H9 (cell line): Measurements from ENCODE around the gene TTC28. TPM values are rescaled to one million over a fixed set of nuclear protein-coding genes. Genes with fewer than 3 reads are reported as not detected.
"Not testable (repeated sequence)": the region's sequence is repeated elsewhere in the genome, so short reads cannot be mapped to it uniquely, and the experiment has no call there.

Experiments
- DNase-seq: peaks from one replicate; pipeline ENCODE4 v3.0.0-alpha.2; 2017
- H2AFZ ChIP-seq: one replicate; pipeline ENCODE4 v1.6.1; 2013; ENCODE audit warnings: mild to moderate bottlenecking, low read length, control low read depth, moderate library complexity
- H2AK5ac ChIP-seq: 2 replicates; pipeline ENCODE4 v1.6.1; 2013; ENCODE audit warnings: low read length, control low read depth, mixed read lengths; ENCODE audit not compliant: insufficient read length
- H2BK120ac ChIP-seq: one replicate; pipeline ENCODE4 v1.6.1; 2013; ENCODE audit warnings: low read depth, mild to moderate bottlenecking, low read length, control low read depth, inconsistent platforms; ENCODE audit not compliant: poor library complexity, severe bottlenecking
- H2BK12ac ChIP-seq: 2 replicates; pipeline ENCODE4 v1.6.1; 2013; ENCODE audit warnings: low read length, control low read depth, mixed read lengths, low read depth; ENCODE audit not compliant: insufficient read length
- H2BK15ac ChIP-seq: 2 replicates; pipeline ENCODE4 v1.6.1; 2013; ENCODE audit warnings: low read depth, low read length, control low read depth
- H2BK20ac ChIP-seq: one replicate; pipeline ENCODE4 v1.6.1; 2013; ENCODE audit warnings: low read depth, mild to moderate bottlenecking, low read length, control low read depth, inconsistent platforms; ENCODE audit not compliant: poor library complexity, severe bottlenecking
- H2BK5ac ChIP-seq: 2 replicates; pipeline ENCODE4 v1.6.1; 2013; ENCODE audit warnings: low read length, control low read depth, mixed read lengths; ENCODE audit not compliant: insufficient read length
- H3K14ac ChIP-seq: 2 replicates; pipeline ENCODE4 v1.6.1; 2013; ENCODE audit warnings: low read length, control low read depth; ENCODE audit not compliant: insufficient read depth
- H3K18ac ChIP-seq: 2 replicates; pipeline ENCODE4 v1.6.1; 2013; ENCODE audit warnings: low read depth, mild to moderate bottlenecking, mixed read lengths, low read length, control low read depth; ENCODE audit not compliant: insufficient read length
- H3K23ac ChIP-seq: 2 replicates; pipeline ENCODE4 v1.6.1; 2013; ENCODE audit warnings: low read length, control low read depth, mixed read lengths, low read depth; ENCODE audit not compliant: insufficient read length
- H3K23me2 ChIP-seq: 2 replicates; pipeline ENCODE4 v1.6.1; 2013; ENCODE audit warnings: low read depth, mild to moderate bottlenecking, mixed read lengths, low read length, control low read depth; ENCODE audit not compliant: insufficient read length, poor library complexity, severe bottlenecking
- H3K27ac ChIP-seq: 2 replicates; pipeline ENCODE4 v1.5.1; 2013; ENCODE audit warnings: low read length, control low read depth, mixed read lengths, low read depth; ENCODE audit not compliant: insufficient read length
- H3K27me3 ChIP-seq: 2 replicates; pipeline ENCODE4 v1.6.1; 2013; ENCODE audit warnings: low read length, control low read depth, inconsistent platforms; ENCODE audit not compliant: insufficient read depth
- H3K4ac ChIP-seq: 2 replicates; pipeline ENCODE4 v1.6.1; 2013; ENCODE audit warnings: low read depth, mild to moderate bottlenecking, control low read depth, inconsistent platforms, low read length, moderate library complexity
- H3K4me1 ChIP-seq: 2 replicates; pipeline ENCODE4 v1.6.1; 2013; ENCODE audit warnings: low read length, control low read depth, inconsistent platforms; ENCODE audit not compliant: insufficient read depth
- H3K4me2 ChIP-seq: 2 replicates; pipeline ENCODE4 v1.6.1; 2013; ENCODE audit warnings: low read length, control low read depth, mixed read lengths; ENCODE audit not compliant: insufficient read length, insufficient read depth
- H3K56ac ChIP-seq: 2 replicates; pipeline ENCODE4 v1.6.1; 2013; ENCODE audit warnings: low read depth, mild to moderate bottlenecking, mixed read lengths, low read length, control low read depth; ENCODE audit not compliant: insufficient read length
- H3K79me1 ChIP-seq: 2 replicates; pipeline ENCODE4 v1.6.1; 2013; ENCODE audit warnings: low read depth, mild to moderate bottlenecking, moderate library complexity, low read length, control low read depth, inconsistent platforms; ENCODE audit not compliant: insufficient read depth, poor library complexity, severe bottlenecking
- H3K79me2 ChIP-seq: 2 replicates; pipeline ENCODE4 v1.6.1; 2013; ENCODE audit warnings: low read length, control low read depth, inconsistent platforms; ENCODE audit not compliant: insufficient read depth
- H3K9ac ChIP-seq: 2 replicates; pipeline ENCODE4 v1.6.1; 2013; ENCODE audit warnings: low read length, control low read depth, mixed read lengths; ENCODE audit not compliant: insufficient read length; ENCODE audit errors: extremely low read depth
- H3K9me3 ChIP-seq: one replicate; pipeline ENCODE4 v1.6.1; 2013; ENCODE audit warnings: low read depth, low read length, inconsistent platforms; ENCODE audit not compliant: control insufficient read depth
- H3T11ph ChIP-seq: one replicate; pipeline ENCODE4 v1.6.1; 2013; ENCODE audit warnings: mild to moderate bottlenecking, low read length, control low read depth, inconsistent platforms
- H4K20me1 ChIP-seq: one replicate; pipeline ENCODE4 v1.6.1; 2013; ENCODE audit not compliant: control insufficient read depth, insufficient read length, insufficient read depth
- H4K5ac ChIP-seq: 2 replicates; pipeline ENCODE4 v1.6.1; 2013; ENCODE audit warnings: low read depth, mild to moderate bottlenecking, mixed read lengths, low read length, control low read depth; ENCODE audit not compliant: insufficient read length
- H4K8ac ChIP-seq: replicated peaks from 2 replicates; pipeline ENCODE4 v1.6.1; 2013; ENCODE audit warnings: low read length, control low read depth, mixed read lengths, low read depth; ENCODE audit not compliant: insufficient read length
- H4K91ac ChIP-seq: 2 replicates; pipeline ENCODE4 v1.6.1; 2013; ENCODE audit warnings: low read depth, mild to moderate bottlenecking, moderate library complexity, mixed read lengths, low read length, control low read depth; ENCODE audit not compliant: insufficient read length
- H3K27ac Mint-ChIP-seq, 3 experiments: 2 replicates in 2 of 3; 3 replicates in 1 of 3; pipeline ENCODE4 v1.8.0; 2020 to 2021; ENCODE audit warnings: mixed read lengths in 3 of 3, mild to moderate bottlenecking in 1 of 3, moderate library complexity in 1 of 3
- H3K27me3 Mint-ChIP-seq: 2 replicates; pipeline ENCODE4 v1.8.0; 2021; ENCODE audit warnings: low read depth, mild to moderate bottlenecking, moderate library complexity, mixed read lengths
- H3K36me3 Mint-ChIP-seq, 3 experiments: 2 replicates in 2 of 3; 3 replicates in 1 of 3; pipeline ENCODE4 v1.8.0; 2020 to 2021; ENCODE audit warnings: low read depth in 3 of 3, mixed read lengths in 3 of 3; ENCODE audit not compliant: insufficient read depth in 1 of 3
- H3K4me1 Mint-ChIP-seq, 2 experiments: 2 replicates each; pipeline ENCODE4 v1.8.0; 2020; ENCODE audit warnings: mixed read lengths in 2 of 2
- H3K4me3 Mint-ChIP-seq, 2 experiments: 2 replicates in 1 of 2; 3 replicates in 1 of 2; pipeline ENCODE4 v1.8.0; 2020 to 2021; ENCODE audit warnings: mild to moderate bottlenecking in 2 of 2, mixed read lengths in 2 of 2, moderate library complexity in 1 of 2
- H3K9me3 Mint-ChIP-seq, 2 experiments: 2 replicates in 1 of 2; 3 replicates in 1 of 2; pipeline ENCODE4 v1.8.0; 2020; ENCODE audit warnings: mild to moderate bottlenecking in 2 of 2, mixed read lengths in 2 of 2, moderate library complexity in 1 of 2
- CTCF ChIP-seq: fragments of 200-600 bp; sonication (generic); conservative IDR thresholded peaks from 3 replicates; pipeline ENCODE4 v1.8.0; 2021; ENCODE audit warnings: antibody characterized with exemption, mild to moderate bottlenecking
- WGBS: extraction: QIAGEN DNeasy Blood & Tissue Kit; methylation state at CpG from one replicate; pipeline ENCODE4 v1.1.7; 2013; ENCODE audit warnings: missing lambda C conversion rate, low lambda C conversion rate, mixed read lengths; ENCODE audit not compliant: insufficient read length; ENCODE audit errors: extremely low coverage; 5-methylcytosine and 5-hydroxymethylcytosine counted together
- total RNA-seq: library from RNA; stranded (reverse); gene quantifications from 2 replicates; pipeline ENCODE4 v1.2.1, GENCODE V29; 2021

The TTC28 gene
- total RNA-seq, 1 experiment from 2014 or later: 13.6 TPM

GRCh38 chr22:28063656-28064055, 616.0 kb downstream of the TTC28 start:
- Histone ChIP-seq H3K4me1 (no peaks in the 10 kb centered on the region), H3K79me2 (no peaks in the 10 kb centered on the region), H2BK5ac (no peak overlapping the region), H4K8ac (no peak overlapping the region), H2BK20ac (no peak overlapping the region), H2AFZ (no peak overlapping the region), H3K27ac (no peak overlapping the region), H2BK120ac (no peak overlapping the region), H3T11ph (no peak overlapping the region), H3K27me3 (no peaks in the 10 kb centered on the region), H3K9me3 (no peaks in the 10 kb centered on the region), H3K4me2 (no peak overlapping the region), H3K56ac (no peak overlapping the region), H3K18ac (no peak overlapping the region), H3K9ac (no peak overlapping the region), H3K23ac (no peak overlapping the region), H2BK15ac (no peak overlapping the region), H4K91ac (no peak overlapping the region), H4K5ac (no peak overlapping the region), H3K4ac (no peak overlapping the region), H2AK5ac (no peak overlapping the region), H3K23me2 (no peaks in the 10 kb centered on the region), H4K20me1 (no peaks in the 10 kb centered on the region), H3K14ac (no peak overlapping the region), H3K79me1 (no peaks in the 10 kb centered on the region), H2BK12ac (no peak overlapping the region)
- Mint-ChIP-seq H3K9me3 (peaks cover 0 to 11% of the 10 kb centered on the region in 2 experiments; a peak in 3 of 5 replicates), H3K4me3 (no peak overlapping the region), H3K36me3 (peaks cover 0 to 10% (median 2%) of the 10 kb centered on the region in 3 experiments; a peak in 3 of 7 replicates), H3K27me3 (no peaks in the 10 kb centered on the region), H3K27ac (no peak overlapping the region), H3K4me1 (no peaks in the 10 kb centered on the region)
- no CpG with 5 or more reads among the region's 5 CpGs for WGBS
- no peak for DNase-seq
- TF ChIP-seq CTCF: no peak

GRCh38 chr22:28060594-28060993, 619.0 kb downstream of the TTC28 start:
- H3K14ac ChIP-seq, H3K4me1 ChIP-seq, H3K9ac ChIP-seq, H2AFZ ChIP-seq, H3K27ac ChIP-seq, H2AK5ac ChIP-seq, H2BK20ac ChIP-seq, H3K9me3 ChIP-seq, H3T11ph ChIP-seq, H4K8ac ChIP-seq, H3K79me2 ChIP-seq, H4K20me1 ChIP-seq, H3K4me2 ChIP-seq, H3K23ac ChIP-seq, H4K5ac ChIP-seq, H2BK5ac ChIP-seq, H3K4me3 Mint-ChIP-seq, H3K27me3 Mint-ChIP-seq, H3K18ac ChIP-seq, H4K91ac ChIP-seq, H3K4me1 Mint-ChIP-seq, H3K27ac Mint-ChIP-seq, H2BK120ac ChIP-seq, H3K23me2 ChIP-seq, H3K27me3 ChIP-seq, H3K56ac ChIP-seq, DNase-seq, H2BK15ac ChIP-seq, H3K79me1 ChIP-seq, H2BK12ac ChIP-seq, H3K4ac ChIP-seq: not testable (repeated sequence)
- H3K36me3 Mint-ChIP-seq: peaks cover 0 to 10% (median 2%) of the 10 kb centered on the region in 3 experiments; a peak in 3 of 7 replicates
- WGBS: no CpG with 5 or more reads among the region's 2 CpGs
- peaks cover 0 to 11% of the 10 kb centered on the region in 2 experiments; a peak in 3 of 5 replicates for H3K9me3 Mint-ChIP-seq
